Ishikawa (cell line): ENCODE results near the gene CELA2B.

ENCODE experiments used
- CEBPB ChIP-seq: IDR thresholded peaks from 2 replicates; pipeline ENCODE4 v1.6.1; 2012
- CREB1 ChIP-seq: IDR thresholded peaks from 2 replicates; pipeline ENCODE4 v1.6.1; 2012; ENCODE audit warnings: low read depth
- EGR1 ChIP-seq: IDR thresholded peaks from 2 replicates; pipeline ENCODE4 v1.6.1; 2012
- EP300 ChIP-seq: IDR thresholded peaks from 2 replicates; pipeline ENCODE4 v1.6.1; 2012; ENCODE audit warnings: borderline replicate concordance
- FOXM1 ChIP-seq: IDR thresholded peaks from 2 replicates; pipeline ENCODE4 v1.6.1; 2012; ENCODE audit warnings: low read depth, borderline replicate concordance
- MAX ChIP-seq: IDR thresholded peaks from 2 replicates; pipeline ENCODE4 v1.6.1; 2012
- NFIC ChIP-seq: IDR thresholded peaks from 2 replicates; pipeline ENCODE4 v1.6.1; 2012
- RAD21 ChIP-seq: IDR thresholded peaks from 2 replicates; pipeline ENCODE4 v1.6.1; 2012; ENCODE audit warnings: low read depth
- REST ChIP-seq: IDR thresholded peaks from 2 replicates; pipeline ENCODE4 v1.6.1; 2012; ENCODE audit warnings: low read depth, mild to moderate bottlenecking
- TAF1 ChIP-seq: IDR thresholded peaks from 2 replicates; pipeline ENCODE4 v1.6.1; 2012; ENCODE audit warnings: low read depth, mild to moderate bottlenecking
- TCF12 ChIP-seq: IDR thresholded peaks from 2 replicates; pipeline ENCODE4 v1.6.1; 2012; ENCODE audit warnings: low read depth
- TEAD4 ChIP-seq: IDR thresholded peaks from 2 replicates; pipeline ENCODE4 v1.6.1; 2012
- USF1 ChIP-seq: IDR thresholded peaks from 2 replicates; pipeline ENCODE4 v1.6.1; 2012
- YY1 ChIP-seq: IDR thresholded peaks from 2 replicates; pipeline ENCODE4 v1.6.1; 2012; ENCODE audit warnings: low read depth
- ZBTB7A ChIP-seq: IDR thresholded peaks from 2 replicates; pipeline ENCODE4 v1.6.1; 2012; ENCODE audit warnings: low read depth

CELA2B gene

GRCh38 chr1:15500184-15501178 is 24.6 kb downstream of the CELA2B start:
- TF ChIP-seq YY1: no peak
- TF ChIP-seq CEBPB: no peak
- no peak for TF ChIP-seq CREB1
- TF ChIP-seq TEAD4: no peak
- no peak for TF ChIP-seq FOXM1
- TF ChIP-seq EP300: no peak
- TF ChIP-seq MAX: no peak
- no peak for TF ChIP-seq TAF1
- TF ChIP-seq NFIC: no peak
- TF ChIP-seq USF1: no peak
- no peak for TF ChIP-seq REST
- no peak for TF ChIP-seq ZBTB7A

GRCh38 chr1:15501208-15502032 is 25.5 kb downstream of the CELA2B start:
- TF ChIP-seq TEAD4 (no peak), MAX (no peak), RAD21 (peak; percentile 71), REST (no peak), USF1 (no peak), EGR1 (no peak)

- no peak for TF ChIP-seq TEAD4
- TF ChIP-seq EP300: no peak
- no peak for TF ChIP-seq FOXM1
- no peak for TF ChIP-seq REST
- no peak for TF ChIP-seq TAF1
- TF ChIP-seq EGR1: no peak
- no peak for TF ChIP-seq YY1
- no peak for TF ChIP-seq USF1
- TF ChIP-seq CREB1: no peak
Measured at GRCh38 chr1:15504436-15504835, 28.5 kb downstream of the CELA2B start.

- TF ChIP-seq REST (no peak), RAD21 (no peak), EGR1 (no peak), TCF12 (no peak), FOXM1 (no peak), TAF1 (no peak)
Measured at GRCh38 chr1:15506831-15507230, 30.9 kb downstream of the CELA2B start.
